ENCODE results near the gene CDC123.

CDC123 gene

DNA sequence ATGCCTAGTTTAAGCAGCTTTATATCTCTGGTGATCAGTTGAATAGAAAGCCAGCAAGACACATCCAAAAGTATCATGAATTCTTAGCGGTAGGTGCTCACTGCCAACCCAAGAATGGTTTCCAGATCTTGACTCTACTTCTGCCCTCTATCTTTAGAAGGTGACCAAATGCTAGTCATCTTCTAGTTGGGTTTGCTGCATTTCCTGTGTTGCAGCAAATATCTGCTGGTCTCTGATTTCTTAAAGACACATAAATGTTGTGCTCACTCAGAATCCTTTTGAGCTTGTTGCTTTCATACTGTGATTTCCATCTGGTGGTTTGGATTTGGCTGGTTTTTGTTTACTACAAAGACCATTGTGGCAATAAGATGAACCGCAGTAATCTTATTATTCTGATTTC lies 2.2 kb downstream of the CDC123 start:
- CTCF ChIA-PET = interaction anchor here (0.7 to 1.3 kb wide), 2 partner anchors 18 kb away, joined by 5 to 6 read pairs; no protein-coding TSS in a partner anchor
- no peak for DNase-seq (ENCODE audit: extremely low spot score)
- TF ChIP-seq, protein P1, sequence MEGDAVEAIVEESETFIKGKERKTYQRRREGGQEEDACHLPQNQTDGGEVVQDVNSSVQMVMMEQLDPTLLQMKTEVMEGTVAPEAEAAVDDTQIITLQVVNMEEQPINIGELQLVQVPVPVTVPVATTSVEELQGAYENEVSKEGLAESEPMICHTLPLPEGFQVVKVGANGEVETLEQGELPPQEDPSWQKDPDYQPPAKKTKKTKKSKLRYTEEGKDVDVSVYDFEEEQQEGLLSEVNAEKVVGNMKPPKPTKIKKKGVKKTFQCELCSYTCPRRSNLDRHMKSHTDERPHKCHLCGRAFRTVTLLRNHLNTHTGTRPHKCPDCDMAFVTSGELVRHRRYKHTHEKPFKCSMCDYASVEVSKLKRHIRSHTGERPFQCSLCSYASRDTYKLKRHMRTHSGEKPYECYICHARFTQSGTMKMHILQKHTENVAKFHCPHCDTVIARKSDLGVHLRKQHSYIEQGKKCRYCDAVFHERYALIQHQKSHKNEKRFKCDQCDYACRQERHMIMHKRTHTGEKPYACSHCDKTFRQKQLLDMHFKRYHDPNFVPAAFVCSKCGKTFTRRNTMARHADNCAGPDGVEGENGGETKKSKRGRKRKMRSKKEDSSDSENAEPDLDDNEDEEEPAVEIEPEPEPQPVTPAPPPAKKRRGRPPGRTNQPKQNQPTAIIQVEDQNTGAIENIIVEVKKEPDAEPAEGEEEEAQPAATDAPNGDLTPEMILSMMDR (IDR thresholded peaks at IDR 0.05; ENCODE audit: control extremely low read depth, extremely low read depth, low read depth, missing control alignments) = no peak

DNA sequence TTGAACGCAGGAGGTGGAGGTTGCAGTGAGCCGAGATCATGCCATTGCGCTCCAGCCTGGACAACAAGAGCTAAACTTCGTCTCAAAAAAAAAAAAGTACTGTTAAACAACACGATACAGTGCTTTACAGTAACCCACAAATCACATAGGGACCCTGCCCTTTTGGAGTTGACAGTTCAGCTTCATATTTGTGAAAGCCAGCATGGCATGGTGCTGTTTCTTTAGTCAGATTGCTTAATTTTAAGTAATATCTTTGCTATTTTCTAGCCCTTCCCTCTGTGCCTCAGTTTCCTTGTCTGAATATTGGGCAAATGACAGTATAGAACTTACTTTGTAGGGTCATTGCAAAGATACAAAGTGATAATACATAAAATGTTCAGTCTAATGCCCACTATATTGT lies 4.9 kb downstream of the CDC123 start:
- no peak for DNase-seq (ENCODE audit: extremely low spot score)
- POLR2A ChIA-PET = interaction anchor here (0.6 kb wide), 1 partner anchor 13 kb away, joined by 3 read pairs; no protein-coding TSS in a partner anchor
- TF ChIP-seq, protein P1 (IDR thresholded peaks at IDR 0.05; ENCODE audit: control extremely low read depth, extremely low read depth, low read depth, missing control alignments) = no peak
- CTCF ChIA-PET = interaction anchor here (1.3 to 2.3 kb wide), 3 partner anchors 8 to 31 kb away, joined by 5 to 21 read pairs (median 5); no protein-coding TSS in a partner anchor

More for the DNA sequence above, 2.2 kb downstream of the CDC123 start:
- POLR2A ChIA-PET = no interaction called here

DNA sequence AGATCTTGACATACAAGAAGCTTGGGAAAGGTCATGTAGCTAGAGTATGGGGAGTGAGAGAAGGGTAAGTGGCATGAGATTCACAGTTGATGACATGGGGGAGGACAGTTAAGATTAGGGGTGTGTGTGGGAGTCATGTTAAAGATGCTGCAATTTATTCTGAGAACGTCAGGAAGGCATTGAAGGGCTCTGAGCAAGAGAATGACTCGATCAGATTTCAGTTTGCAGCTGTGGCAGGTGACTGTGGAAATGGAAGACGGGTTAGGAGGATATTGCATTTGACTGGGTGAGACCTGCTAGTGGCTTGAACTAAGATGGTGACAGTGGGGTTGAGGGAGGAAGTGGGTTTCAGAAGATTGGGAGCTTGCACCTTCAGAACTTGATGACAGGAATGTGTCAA lies 5.6 kb downstream of the CDC123 start:
- no peak for DNase-seq (ENCODE audit: extremely low spot score)
- CTCF ChIA-PET = interaction anchor here (1.3 to 2.3 kb wide), 2 partner anchors 13 to 30 kb away, joined by 5 to 21 read pairs; no protein-coding TSS in a partner anchor
- TF ChIP-seq, protein P1 (IDR thresholded peaks at IDR 0.05; ENCODE audit: control extremely low read depth, extremely low read depth, low read depth, missing control alignments) = no peak
- POLR2A ChIA-PET = interaction anchor here (0.6 kb wide), 1 partner anchor 928 kb away, joined by 3 read pairs; no protein-coding TSS in a partner anchor

DNA sequence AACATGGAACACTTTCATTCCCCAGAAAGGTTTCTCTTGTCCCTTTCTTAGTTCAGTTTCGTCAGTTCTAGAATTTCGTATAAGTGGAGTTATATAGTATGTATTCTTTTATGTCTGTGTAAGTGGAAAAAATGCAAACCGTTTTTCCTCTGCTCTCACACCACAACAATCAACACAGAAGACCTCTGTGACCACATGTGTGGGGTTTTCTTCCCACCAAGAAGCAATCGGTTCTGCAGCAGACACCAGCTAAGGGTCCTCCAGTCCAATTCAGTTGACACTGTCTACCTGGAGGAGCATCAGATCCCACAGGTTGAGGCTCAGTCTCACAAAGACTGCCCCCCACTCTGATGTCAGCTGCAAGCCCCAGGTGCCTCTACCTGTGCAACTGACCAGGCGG lies 6.2 kb downstream of the CDC123 start:
- DNase-seq (ENCODE audit: extremely low spot score) = no peak
- ChIA-PET CTCF (interaction anchor here (1.0 to 1.1 kb wide), 2 partner anchors 9 to 12 kb away, joined by 3 read pairs; no protein-coding TSS in a partner anchor), POLR2A (no interaction called here)
- TF ChIP-seq, protein P1 (IDR thresholded peaks at IDR 0.05; ENCODE audit: control extremely low read depth, extremely low read depth, low read depth, missing control alignments) = no peak

DNA sequence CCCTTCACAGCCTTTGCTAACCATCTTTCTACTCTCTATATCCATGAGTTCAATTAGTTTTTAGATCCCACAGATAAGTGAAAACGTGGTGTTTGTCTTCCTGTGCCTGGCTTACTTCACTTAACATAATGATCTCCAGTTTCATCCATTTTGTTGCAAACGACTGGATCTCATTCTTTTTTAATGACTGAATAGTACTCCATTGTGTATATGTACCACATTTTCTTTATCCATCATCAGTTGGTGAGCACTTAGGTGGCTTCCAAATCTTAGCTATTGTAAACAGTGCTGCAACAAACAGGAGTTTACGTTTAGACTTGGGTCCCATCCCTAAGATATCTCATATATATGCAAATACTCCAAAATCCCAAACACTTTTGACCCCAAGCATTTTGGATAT lies 9.1 kb downstream of the CDC123 start:
- POLR2A ChIA-PET = no interaction called here
- CTCF ChIA-PET = interaction anchor here (1.7 kb wide), 1 partner anchor 10 kb away, joined by 11 read pairs; no protein-coding TSS in a partner anchor
- DNase-seq (ENCODE audit: extremely low spot score) = no peak
- TF ChIP-seq, protein P1 (IDR thresholded peaks at IDR 0.05; ENCODE audit: control extremely low read depth, extremely low read depth, low read depth, missing control alignments) = no peak

DNA sequence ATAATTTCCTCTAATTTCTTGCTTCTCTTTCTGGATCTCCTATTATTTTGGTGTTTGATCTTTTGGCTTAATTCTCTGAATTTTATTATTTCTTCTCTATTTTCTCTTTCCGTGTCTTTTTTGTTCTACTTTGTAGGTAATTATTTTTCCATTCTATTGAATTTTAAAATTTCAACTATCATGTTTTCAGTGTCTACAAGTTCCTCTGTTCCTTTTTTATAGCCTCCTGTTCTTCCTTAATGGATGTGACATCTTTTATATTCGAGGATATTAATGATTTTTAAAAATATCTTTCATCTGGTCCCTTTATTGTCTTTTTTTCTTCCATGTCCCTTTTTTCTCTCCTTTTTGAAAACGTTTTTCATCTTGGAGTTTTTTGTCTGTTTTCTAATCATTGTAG lies 11.1 kb downstream of the CDC123 start:
- DNase-seq (ENCODE audit: extremely low spot score) = no peak
- TF ChIP-seq, protein P1 (IDR thresholded peaks at IDR 0.05; ENCODE audit: control extremely low read depth, extremely low read depth, low read depth, missing control alignments) = no peak
- POLR2A ChIA-PET = interaction anchor here (0.6 kb wide), 1 partner anchor 72 kb away, joined by 10 read pairs; no protein-coding TSS in a partner anchor
- CTCF ChIA-PET = interaction anchor here (1.0 to 1.3 kb wide), 2 partner anchors 15 to 505 kb away, joined by 3 read pairs; no protein-coding TSS in a partner anchor
